Heart right ventricle (tissue), 16 donors: ENCODE data around the gene SLC6A12. TPM values are rescaled to one million over a fixed set of nuclear protein-coding genes. Genes with fewer than 3 reads are reported as not detected.

Source experiments
- ATAC-seq, 8 donors: fragments of 200-7000 bp; cut with Tn5 transposase; one replicate each; pipeline ENCODE4 v1.9.1; 2020; ENCODE audit warnings: mild to moderate bottlenecking in 8 of 8, moderate library complexity in 8 of 8, moderate number of reproducible peaks in 1 of 8
- DNase-seq, 2 donors: peaks; one replicate each; pipeline ENCODE4 v3.0.0-alpha.2; 2020
- H3K27ac ChIP-seq, 10 donors: fragments of 200-600 bp; sonication (generic) in 2 of 10; one replicate each; pipeline versions ENCODE4 v1.5.0 to v1.8.0; 2020 to 2022; ENCODE audit warnings: mild to moderate bottlenecking in 3 of 10
- H3K27me3 ChIP-seq, 7 donors: fragments of 200-600 bp; one replicate each; pipeline ENCODE4 v1.8.0; 2021 to 2022; ENCODE audit warnings: mild to moderate bottlenecking in 2 of 7
- H3K36me3 ChIP-seq, 9 donors: fragments of 200-600 bp; sonication (generic) in 1 of 9; one replicate each; pipeline versions ENCODE4 v1.5.0 to v1.8.0; 2020 to 2022; ENCODE audit warnings: mild to moderate bottlenecking in 2 of 9
- H3K4me1 ChIP-seq, 9 donors: fragments of 200-600 bp; sonication (generic) in 1 of 9; one replicate each; pipeline versions ENCODE4 v1.5.0 to v1.8.0; 2020 to 2022; ENCODE audit warnings: mild to moderate bottlenecking in 4 of 9
- H3K4me3 ChIP-seq, 10 donors: fragments of 200-600 bp; sonication (generic) in 2 of 10; one replicate each; pipeline versions ENCODE4 v1.5.0 to v1.8.0; 2020 to 2022; ENCODE audit warnings: mild to moderate bottlenecking in 7 of 10, moderate library complexity in 2 of 10
- H3K9me3 ChIP-seq, 11 donors: fragments of 200-600 bp in 10 of 11; sonication (generic) in 2 of 11; one replicate each; pipeline versions ENCODE4 v1.5.0 to v1.8.0; 2013 to 2022; ENCODE audit warnings: mild to moderate bottlenecking in 2 of 11, control low read depth in 1 of 11, moderate library complexity in 1 of 11
- WGBS, 2 donors: extraction: QIAGEN DNeasy Blood & Tissue Kit; methylation state at CpG; one replicate each; pipeline ENCODE4 v1.1.7; 2013; ENCODE audit warnings: inconsistent platforms in 1 of 2; 5-methylcytosine and 5-hydroxymethylcytosine counted together
- intact Hi-C, 10 donors: fragments of 100-400 bp; cut with DNase I; formaldehyde crosslinking; loops; one replicate each; pipeline versions ENCODE4 v1.11.1 to v1.14.2; 2022
- polyA plus RNA-seq, 2 donors: library from polyadenylated mRNA; stranded (reverse); fragments of 200-250 nt; gene quantifications; one replicate each; pipeline ENCODE4 v1.2.3, GENCODE V29; 2013
- total RNA-seq, 10 donors: library from RNA; stranded (reverse); fragmentation: NEBNext Ultra II Directional in 3 of 10; extraction: Animal tissue kit (Norgen Biotek cat#: 25700) in 3 of 10; gene quantifications; one replicate each; pipeline versions ENCODE4 v1.2.1 to v1.2.4, GENCODE V29; 2021 to 2023
- TF ChIP-seq, protein P1 (sequence below), 9 donors: fragments of 200-600 bp; sonication (generic) in 2 of 9; IDR thresholded peaks; one replicate each; pipeline versions ENCODE4 v1.5.0 to v1.8.0; 2021 to 2022; ENCODE audit warnings: antibody characterized with exemption in 9 of 9, mild to moderate bottlenecking in 5 of 9, moderate library complexity in 1 of 9
- donor health status: Arrhythmogenic right ventricular cardiomyopathy.
- donor health status: ischemic (EF 13 %, LVEDD 7.1; RV severe dilation, severe dysfunction).
- donor health status: healthy with polysubstance abuse.
- donor health status: DM: no; HTN: yes; CAD: no.
- donor health status: DM: no; HTN: no; CAD: no.
- donor health status: ischemic (EF 25% LVEDD 6.9; RV normal size, moderate dysfunction).
- donor health status: ischemic (EF 25% LVEDD 5.7; RV mildly dilated, moderate dysfunction).
- donor health status: healthy.
- donor health status: DM: yes; HTN: yes; CAD: no.
- donor health status: Ischemic cardiomyopathy.
- donor health status: ischemic (EF 35%, LVEDD 5.7; RV mildly dilated, moderate dysfunction).
- donor health status: nonischemic (EF 11% LVEDD 7.7; RV severe dilation, severe dysfunction).
- donor health status: DM: yes; HTN: yes; CAD: no.
- donor health status: PGD.
- donor health status: ischemic (EF 29% LVEDD 5.4; RV normal size, mild dysfunction).
- donor health status: nonischemic (EF 23%, LVEDD 6.1; RV moderate dilation, normal function).

The SLC6A12 gene
- total and polyA plus RNA-seq, 12 donors: 0.14 to 1.4 (median 0.74) TPM

DNA sequence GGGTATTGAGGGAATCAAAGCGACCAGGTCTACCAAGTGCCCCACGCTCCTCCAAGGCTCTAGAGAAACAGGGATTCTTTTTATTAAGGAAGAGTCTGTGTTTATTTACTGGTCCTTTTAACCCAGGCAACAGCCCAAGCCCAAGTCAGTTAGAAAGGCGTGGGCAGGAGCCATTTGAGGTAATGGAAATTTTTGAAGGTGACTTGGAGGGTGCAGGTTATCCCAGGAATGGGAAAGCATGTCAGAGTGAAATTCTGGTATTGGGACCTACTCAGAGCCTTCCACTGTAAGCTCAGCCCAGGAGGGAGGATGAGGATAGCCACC lies 2.9 kb downstream of the SLC6A12 start:
- H3K4me3 ChIP-seq: no peak overlapping the region
- peaks cover 0 to 23% (median 13%) of the 10 kb centered on the region in 7 donors for H3K27me3 ChIP-seq
- peaks cover 0 to 26% (median 0%) of the 10 kb centered on the region in 9 donors for H3K4me1 ChIP-seq
- H3K9me3 ChIP-seq: no peaks in the 10 kb centered on the region
- DNase-seq (no peak), ATAC-seq (no peak)
- intact Hi-C loops: no loop called here
- 90 to 92% methylated on average over 3 of the region's 3 CpGs for WGBS, 2 donors
- no peak overlapping the region for H3K27ac ChIP-seq
- no peaks in the 10 kb centered on the region for H3K36me3 ChIP-seq
- TF ChIP-seq, protein P1, sequence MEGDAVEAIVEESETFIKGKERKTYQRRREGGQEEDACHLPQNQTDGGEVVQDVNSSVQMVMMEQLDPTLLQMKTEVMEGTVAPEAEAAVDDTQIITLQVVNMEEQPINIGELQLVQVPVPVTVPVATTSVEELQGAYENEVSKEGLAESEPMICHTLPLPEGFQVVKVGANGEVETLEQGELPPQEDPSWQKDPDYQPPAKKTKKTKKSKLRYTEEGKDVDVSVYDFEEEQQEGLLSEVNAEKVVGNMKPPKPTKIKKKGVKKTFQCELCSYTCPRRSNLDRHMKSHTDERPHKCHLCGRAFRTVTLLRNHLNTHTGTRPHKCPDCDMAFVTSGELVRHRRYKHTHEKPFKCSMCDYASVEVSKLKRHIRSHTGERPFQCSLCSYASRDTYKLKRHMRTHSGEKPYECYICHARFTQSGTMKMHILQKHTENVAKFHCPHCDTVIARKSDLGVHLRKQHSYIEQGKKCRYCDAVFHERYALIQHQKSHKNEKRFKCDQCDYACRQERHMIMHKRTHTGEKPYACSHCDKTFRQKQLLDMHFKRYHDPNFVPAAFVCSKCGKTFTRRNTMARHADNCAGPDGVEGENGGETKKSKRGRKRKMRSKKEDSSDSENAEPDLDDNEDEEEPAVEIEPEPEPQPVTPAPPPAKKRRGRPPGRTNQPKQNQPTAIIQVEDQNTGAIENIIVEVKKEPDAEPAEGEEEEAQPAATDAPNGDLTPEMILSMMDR (IDR thresholded peaks at IDR 0.05): no peak

DNA sequence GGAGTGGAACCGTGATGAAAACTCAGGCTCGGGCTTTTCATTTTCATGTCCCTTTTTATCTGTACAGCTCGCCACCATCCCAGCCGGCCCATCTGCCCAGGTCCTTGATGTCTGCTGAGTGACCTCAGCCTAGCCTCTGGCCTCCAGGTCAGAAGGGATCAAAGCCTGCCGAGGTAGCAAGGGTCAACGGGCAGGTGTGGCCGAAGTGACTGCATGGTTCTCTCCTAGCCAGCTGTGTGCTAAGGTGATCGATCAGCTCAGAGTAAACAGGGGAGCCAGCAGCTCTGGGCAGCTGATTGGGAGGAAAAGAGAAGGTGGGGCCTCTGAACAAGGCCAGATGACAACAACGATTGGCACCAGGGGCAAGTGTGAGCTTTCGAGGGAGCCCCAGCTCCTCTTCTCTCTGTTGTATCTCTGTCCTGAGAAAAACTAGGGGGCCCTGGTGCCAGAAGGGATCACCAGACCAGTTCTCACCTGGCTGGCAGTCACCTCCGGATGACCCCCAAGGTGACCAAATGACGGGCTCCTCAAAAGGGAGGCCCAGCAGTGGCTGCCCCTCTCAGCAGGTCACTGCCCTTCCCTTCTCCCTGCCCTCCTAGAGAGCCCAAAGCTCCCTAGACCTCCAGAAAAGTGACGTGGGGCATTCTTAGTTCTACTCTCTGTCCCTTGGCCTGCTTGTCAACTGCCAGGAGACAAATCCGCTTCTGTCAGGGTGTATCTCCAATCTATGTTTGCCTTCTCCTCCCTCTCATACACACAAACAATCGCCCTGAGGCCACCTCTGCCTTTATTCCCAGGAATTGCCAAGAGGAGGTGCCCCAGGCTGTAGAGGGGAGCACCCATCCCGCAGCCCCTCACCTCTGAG lies 3.4 kb downstream of the SLC6A12 start:
- TF ChIP-seq, protein P1 (IDR thresholded peaks at IDR 0.05): no peak
- H3K4me3 ChIP-seq: no peak overlapping the region
- DNase-seq (no peak), ATAC-seq (no peak)
- no peak overlapping the region for H3K27ac ChIP-seq
- H3K4me1 ChIP-seq: peaks cover 0 to 26% (median 0%) of the 10 kb centered on the region in 9 donors
- peaks cover 0 to 23% (median 14%) of the 10 kb centered on the region in 7 donors for H3K27me3 ChIP-seq
- H3K36me3 ChIP-seq: no peaks in the 10 kb centered on the region
- H3K9me3 ChIP-seq: no peaks in the 10 kb centered on the region
- 79 to 80% methylated on average over 16 of the region's 16 CpGs for WGBS, 2 donors
- intact Hi-C loops: no loop called here

DNA sequence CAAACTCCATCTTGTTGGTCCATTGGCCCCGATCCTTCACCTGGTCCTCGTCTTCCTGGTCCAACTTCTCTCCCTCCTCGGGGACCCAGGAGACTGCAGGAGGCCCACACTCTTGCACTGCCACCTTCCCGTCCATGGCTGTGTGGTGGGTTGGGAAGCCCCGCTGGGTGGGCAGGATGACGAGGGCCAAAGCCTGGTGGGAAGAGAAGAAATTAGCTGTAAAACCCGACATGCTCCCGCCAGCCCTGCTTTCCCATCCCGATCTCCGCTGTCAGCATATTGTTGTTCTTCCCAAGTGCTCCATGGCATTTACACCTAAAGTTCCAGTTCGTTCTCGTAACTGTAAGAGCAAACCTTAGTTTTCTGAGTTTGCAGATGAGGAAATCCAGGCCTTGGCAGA lies 4.1 kb downstream of the SLC6A12 start:
- WGBS, 2 donors: 93 to 94% methylated on average over 12 of the region's 12 CpGs
- no peaks in the 10 kb centered on the region for H3K36me3 ChIP-seq
- DNase-seq (no peak), ATAC-seq (no peak)
- no peaks in the 10 kb centered on the region for H3K9me3 ChIP-seq
- H3K4me3 ChIP-seq: no peak overlapping the region
- TF ChIP-seq, protein P1 (IDR thresholded peaks at IDR 0.05): no peak
- peaks cover 0 to 23% (median 17%) of the 10 kb centered on the region in 7 donors for H3K27me3 ChIP-seq
- intact Hi-C loops: no loop called here
- peaks cover 0 to 26% (median 0%) of the 10 kb centered on the region in 9 donors for H3K4me1 ChIP-seq
- H3K27ac ChIP-seq: no peak overlapping the region

GRCh38 chr12:209246-209645 lies 4.7 kb downstream of the SLC6A12 start:
- 81 to 82% methylated on average over 15 of the region's 15 CpGs for WGBS, 2 donors
- no peak for DNase-seq
- ATAC-seq: no peak
- peaks cover 0 to 27% (median 2%) of the 10 kb centered on the region in 9 donors for H3K4me1 ChIP-seq
- H3K36me3 ChIP-seq: no peaks in the 10 kb centered on the region
- TF ChIP-seq, protein P1 (IDR thresholded peaks at IDR 0.05): no peak
- H3K4me3 ChIP-seq: no peak overlapping the region
- intact Hi-C loops: no loop called here
- no peaks in the 10 kb centered on the region for H3K9me3 ChIP-seq
- no peak overlapping the region for H3K27ac ChIP-seq
- H3K27me3 ChIP-seq: peaks cover 0 to 28% (median 17%) of the 10 kb centered on the region in 7 donors
